Stimulated activated CD4-positive, alpha-beta T cell treated with anti-CD3 and anti-CD28 coated beads, TNF-alpha, amount 100 ng/mL, for 1 hour (primary cell): ENCODE measurements around the gene MAP1A.
A peak's percentile ranks its signal among the peaks of the same experiment; 100 is the strongest.

Experiments
- DNase-seq, 3 donors: peaks; one replicate each; pipeline ENCODE4 v3.0.0-alpha.2; 2020; ENCODE audit warnings: low read depth in 3 of 3, low spot score in 1 of 3

Gene MAP1A

GRCh38 chr15:43517354-43518196 lies at the start of gene MAP1A:
TSS of gene MAP1A (plus strand) at chr15:43517608. CDS start at chr15:43521474, 3,866 bp downstream.
- no peak for DNase-seq

- no peak for DNase-seq
Measured at GRCh38 chr15:43469867-43470266, 47.5 kb upstream of the MAP1A start.

GRCh38 chr15:43471975-43472374 lies 45.4 kb upstream of the MAP1A start:
- no peak for DNase-seq

GRCh38 chr15:43473885-43474284 lies 43.5 kb upstream of the MAP1A start:
- no peak for DNase-seq

GRCh38 chr15:43483297-43484128 lies 33.9 kb upstream of the MAP1A start:
- no peak for DNase-seq

- no peak for DNase-seq
Measured at GRCh38 chr15:43484455-43484854, 33.0 kb upstream of the MAP1A start.

- DNase-seq = no peak
Measured at GRCh38 chr15:43487271-43487895, 30.0 kb upstream of the MAP1A start.

GRCh38 chr15:43488790-43489189 lies 28.6 kb upstream of the MAP1A start:
- DNase-seq = no peak

- no peak for DNase-seq
Measured at GRCh38 chr15:43489191-43489590, 28.2 kb upstream of the MAP1A start.

GRCh38 chr15:43492266-43492665 lies 25.1 kb upstream of the MAP1A start:
- no peak for DNase-seq

GRCh38 chr15:43492673-43493601 lies 24.5 kb upstream of the MAP1A start, which contains the start of gene TP53BP1:
TSS of gene TP53BP1 (minus strand) at chr15:43493156. CDS start at chr15:43493043, 113 bp downstream.
- DNase-seq = peak; percentile 82 to 87 (median 83)

GRCh38 chr15:43493703-43494472 lies 23.5 kb upstream of the MAP1A start:
- no peak for DNase-seq

GRCh38 chr15:43498990-43499389 lies 18.4 kb upstream of the MAP1A start:
- no peak for DNase-seq

GRCh38 chr15:43499635-43500034 lies 17.8 kb upstream of the MAP1A start:
- DNase-seq = no peak

GRCh38 chr15:43505738-43506137 lies 11.7 kb upstream of the MAP1A start:
- no peak for DNase-seq

GRCh38 chr15:43508421-43508820 lies 9.0 kb upstream of the MAP1A start:
- DNase-seq = no peak

- DNase-seq = no peak
Measured at GRCh38 chr15:43508991-43509659, 8.3 kb upstream of the MAP1A start.

GRCh38 chr15:43509660-43510199 lies 7.7 kb upstream of the MAP1A start:
- DNase-seq = no peak
